ENCODE results near the gene TSC2. TPM values are rescaled to one million over a fixed set of nuclear protein-coding genes. Genes with fewer than 3 reads are reported as not detected.
A peak's percentile ranks its signal among the peaks of the same experiment; 100 is the strongest.

The TSC2 gene
- total RNA-seq, 3 donors from 2014 or later (not counting 1 experiment from before 2014, with no cell fraction given): 135 to 197 (median 161) TPM

GRCh38 chr16:2023092-2024031 lies 24.4 kb upstream of the TSC2 start:
- WGBS (ENCODE audit: insufficient coverage): 12% methylated on average over 51 of the region's 53 CpGs
- no peaks in the 10 kb centered on the region for H3K36me3 ChIP-seq (ENCODE audit: control insufficient read depth, insufficient read depth, low read length)
- peak; percentile 93 for TF ChIP-seq CTCF (IDR thresholded peaks at IDR 0.05)
- ATAC-seq: peak; percentile 92 to 98 (median 95)
- H3K27ac ChIP-seq (ENCODE audit: low read length): peak overlapping the region; percentile 78
- no peaks in the 10 kb centered on the region for H3K36me3 Mint-ChIP-seq
- peaks cover 40% of the 10 kb centered on the region for H3K4me1 ChIP-seq (ENCODE audit: control insufficient read depth, insufficient read depth, low read length)
- peak; percentile 96 to 97 for DNase-seq
- peak overlapping the region; percentile 80 for H3K4me3 Mint-ChIP-seq
- no peaks in the 10 kb centered on the region for H3K9me3 ChIP-seq (ENCODE audit: control insufficient read depth, insufficient read depth, low read length)
- H3K4me1 Mint-ChIP-seq: peaks cover 8 to 21% of the 10 kb centered on the region in 2 donors
- peak overlapping the region; percentile 24 for H3K4me3 ChIP-seq (ENCODE audit: low read length)
- peaks cover 19% of the 10 kb centered on the region for H3K27me3 ChIP-seq (ENCODE audit: control insufficient read depth, insufficient read depth, low read length)
- H3K27ac Mint-ChIP-seq: peak overlapping the region; percentile 73 to 80
- H3K27me3 Mint-ChIP-seq (ENCODE audit: low read depth in 2 of 2): peaks cover 0 to 24% of the 10 kb centered on the region in 2 donors
- intact Hi-C loops (cut with micrococcal nuclease): loop anchor here (1.0 to 10.0 kb wide), 4 partner anchors 24 to 241 kb away; partner anchors contain the start of genes NTHL1, RNPS1, TRAF7 and TSC2
- no peaks in the 10 kb centered on the region for H3K9me3 Mint-ChIP-seq

GRCh38 chr16:2024032-2024420 lies 23.8 kb upstream of the TSC2 start:
- Histone ChIP-seq H3K4me1 (ENCODE audit: control insufficient read depth, insufficient read depth, low read length) (peaks cover 40% of the 10 kb centered on the region), H3K4me3 (ENCODE audit: low read length) (no peak overlapping the region), H3K27me3 (ENCODE audit: control insufficient read depth, insufficient read depth, low read length) (peaks cover 19% of the 10 kb centered on the region), H3K9me3 (ENCODE audit: control insufficient read depth, insufficient read depth, low read length) (no peaks in the 10 kb centered on the region), H3K36me3 (ENCODE audit: control insufficient read depth, insufficient read depth, low read length) (no peaks in the 10 kb centered on the region), H3K27ac (ENCODE audit: low read length) (no peak overlapping the region)
- H3K27ac Mint-ChIP-seq: peak overlapping the region in 1 of 2 donors; percentile 80
- intact Hi-C loops (cut with micrococcal nuclease): loop anchor here (10.0 kb wide), 1 partner anchor 241 kb away; the partner anchor contains the start of gene RNPS1
- TF ChIP-seq CTCF (IDR thresholded peaks at IDR 0.05): no peak
- H3K27me3 Mint-ChIP-seq (ENCODE audit: low read depth in 2 of 2): peaks cover 0 to 20% of the 10 kb centered on the region in 2 donors
- WGBS (ENCODE audit: insufficient coverage): 94% methylated on average over 12 of the region's 12 CpGs
- peak overlapping the region; percentile 58 for H3K4me3 Mint-ChIP-seq
- DNase-seq (no peak), ATAC-seq (no peak)
- H3K36me3 Mint-ChIP-seq: no peaks in the 10 kb centered on the region
- H3K4me1 Mint-ChIP-seq: peaks cover 8 to 21% of the 10 kb centered on the region in 2 donors
- no peaks in the 10 kb centered on the region for H3K9me3 Mint-ChIP-seq

GRCh38 chr16:2025251-2025650 lies 22.5 kb upstream of the TSC2 start:
- H3K27me3 Mint-ChIP-seq (ENCODE audit: low read depth in 2 of 2): peaks cover 0 to 18% of the 10 kb centered on the region in 2 donors
- ATAC-seq (no peak), DNase-seq (no peak)
- Histone ChIP-seq H3K27ac (ENCODE audit: low read length) (no peak overlapping the region), H3K9me3 (ENCODE audit: control insufficient read depth, insufficient read depth, low read length) (no peaks in the 10 kb centered on the region), H3K36me3 (ENCODE audit: control insufficient read depth, insufficient read depth, low read length) (no peaks in the 10 kb centered on the region), H3K4me1 (ENCODE audit: control insufficient read depth, insufficient read depth, low read length) (peaks cover 34% of the 10 kb centered on the region), H3K4me3 (ENCODE audit: low read length) (no peak overlapping the region), H3K27me3 (ENCODE audit: control insufficient read depth, insufficient read depth, low read length) (peaks cover 16% of the 10 kb centered on the region)
- 95% methylated on average over 14 of the region's 14 CpGs for WGBS (ENCODE audit: insufficient coverage)
- no peaks in the 10 kb centered on the region for H3K36me3 Mint-ChIP-seq
- H3K4me3 Mint-ChIP-seq: peak overlapping the region; percentile 70
- no peaks in the 10 kb centered on the region for H3K9me3 Mint-ChIP-seq
- H3K27ac Mint-ChIP-seq: no peak overlapping the region
- peaks cover 8 to 21% of the 10 kb centered on the region in 2 donors for H3K4me1 Mint-ChIP-seq
- TF ChIP-seq CTCF (IDR thresholded peaks at IDR 0.05): no peak
- intact Hi-C loops (cut with micrococcal nuclease): loop anchor here (10.0 kb wide), 1 partner anchor 240 kb away; the partner anchor contains the start of gene RNPS1
